ENCODE results near the gene NPTN. TPM values are rescaled to one million over a fixed set of nuclear protein-coding genes. Genes with fewer than 3 reads are reported as not detected.

Gene NPTN
- polyA plus RNA-seq, 3 donors, result 86.5 to 137 (median 88.0) TPM

DNA sequence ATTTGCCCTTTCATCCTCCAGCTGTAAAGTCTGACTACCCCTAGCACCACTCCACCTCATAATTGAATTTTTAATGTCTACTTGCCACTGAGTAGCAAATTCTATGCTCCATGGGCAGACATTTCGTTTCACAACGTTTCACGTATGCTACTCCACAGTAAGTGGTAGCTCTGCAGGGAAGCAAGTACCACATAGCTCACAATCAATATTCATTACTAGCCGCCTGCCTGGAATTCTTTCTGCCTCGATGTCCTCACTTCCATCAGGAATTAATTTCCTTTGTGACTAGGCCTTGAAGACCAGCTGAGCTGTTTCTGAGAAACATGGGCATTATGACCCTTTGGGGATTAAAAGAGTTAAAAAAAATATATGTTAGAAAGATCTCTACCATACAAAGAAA lies 15.3 kb downstream of the NPTN start:
- intact Hi-C loops (cut with micrococcal nuclease), result no loop called here
- Histone ChIP-seq H3K27me3 (ENCODE audit: control insufficient read depth in 2 of 2, insufficient read depth in 2 of 2, low read length in 2 of 2) (no peaks in the 10 kb centered on the region), H3K9ac (ENCODE audit: insufficient read depth, low read length, poor library complexity, severe bottlenecking) (no peak overlapping the region), H3K79me2 (ENCODE audit: insufficient read depth, low read length) (peaks cover 100% of the 10 kb centered on the region), H3K4me1 (ENCODE audit: control insufficient read depth in 1 of 2, insufficient read depth in 2 of 2, low read length in 2 of 2) (no peaks in the 10 kb centered on the region), H3K9me3 (replicated peaks in 1 of 2; ENCODE audit: control insufficient read depth in 1 of 2, insufficient read depth in 1 of 2, low read length in 2 of 2) (no peaks in the 10 kb centered on the region), H4K20me1 (ENCODE audit: insufficient read depth, low read length) (peaks cover 100% of the 10 kb centered on the region), H2AFZ (ENCODE audit: insufficient read depth, low read depth, low read length, poor library complexity, severe bottlenecking) (no peak overlapping the region), H3K27ac (ENCODE audit: low read depth in 1 of 2, low read length in 2 of 2) (no peak overlapping the region), H3K4me2 (replicated peaks; ENCODE audit: extremely low read depth, low read length, poor library complexity, severe bottlenecking) (no peak overlapping the region), H3K4me3 (replicated peaks in 1 of 3; ENCODE audit: low read depth in 2 of 3, low read length in 3 of 3) (no peak overlapping the region), H3K36me3 (replicated peaks in 1 of 2; ENCODE audit: control insufficient read depth in 1 of 2, insufficient read depth in 2 of 2, low read length in 2 of 2) (peaks cover 0 to 5% of the 10 kb centered on the region in 2 donors)
- peaks cover 4% of the 10 kb centered on the region in 2 donors for H3K36me3 Mint-ChIP-seq
- no peak overlapping the region for H3K27ac Mint-ChIP-seq
- H3K4me1 Mint-ChIP-seq, result peaks cover 25% of the 10 kb centered on the region
- H3K9me3 Mint-ChIP-seq, result peaks cover 0 to 2% (median 0%) of the 10 kb centered on the region in 7 donors
- 96% methylated on average over 3 of the region's 5 CpGs for WGBS (ENCODE audit: insufficient coverage)
- DNase-seq, result no peak
- no peak overlapping the region for H3K4me3 Mint-ChIP-seq
- TF ChIP-seq, protein P1, sequence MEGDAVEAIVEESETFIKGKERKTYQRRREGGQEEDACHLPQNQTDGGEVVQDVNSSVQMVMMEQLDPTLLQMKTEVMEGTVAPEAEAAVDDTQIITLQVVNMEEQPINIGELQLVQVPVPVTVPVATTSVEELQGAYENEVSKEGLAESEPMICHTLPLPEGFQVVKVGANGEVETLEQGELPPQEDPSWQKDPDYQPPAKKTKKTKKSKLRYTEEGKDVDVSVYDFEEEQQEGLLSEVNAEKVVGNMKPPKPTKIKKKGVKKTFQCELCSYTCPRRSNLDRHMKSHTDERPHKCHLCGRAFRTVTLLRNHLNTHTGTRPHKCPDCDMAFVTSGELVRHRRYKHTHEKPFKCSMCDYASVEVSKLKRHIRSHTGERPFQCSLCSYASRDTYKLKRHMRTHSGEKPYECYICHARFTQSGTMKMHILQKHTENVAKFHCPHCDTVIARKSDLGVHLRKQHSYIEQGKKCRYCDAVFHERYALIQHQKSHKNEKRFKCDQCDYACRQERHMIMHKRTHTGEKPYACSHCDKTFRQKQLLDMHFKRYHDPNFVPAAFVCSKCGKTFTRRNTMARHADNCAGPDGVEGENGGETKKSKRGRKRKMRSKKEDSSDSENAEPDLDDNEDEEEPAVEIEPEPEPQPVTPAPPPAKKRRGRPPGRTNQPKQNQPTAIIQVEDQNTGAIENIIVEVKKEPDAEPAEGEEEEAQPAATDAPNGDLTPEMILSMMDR (IDR thresholded peaks at IDR 0.05), result no peak
- H3K27me3 Mint-ChIP-seq (ENCODE audit: low read depth in 3 of 3), result no peaks in the 10 kb centered on the region

DNA sequence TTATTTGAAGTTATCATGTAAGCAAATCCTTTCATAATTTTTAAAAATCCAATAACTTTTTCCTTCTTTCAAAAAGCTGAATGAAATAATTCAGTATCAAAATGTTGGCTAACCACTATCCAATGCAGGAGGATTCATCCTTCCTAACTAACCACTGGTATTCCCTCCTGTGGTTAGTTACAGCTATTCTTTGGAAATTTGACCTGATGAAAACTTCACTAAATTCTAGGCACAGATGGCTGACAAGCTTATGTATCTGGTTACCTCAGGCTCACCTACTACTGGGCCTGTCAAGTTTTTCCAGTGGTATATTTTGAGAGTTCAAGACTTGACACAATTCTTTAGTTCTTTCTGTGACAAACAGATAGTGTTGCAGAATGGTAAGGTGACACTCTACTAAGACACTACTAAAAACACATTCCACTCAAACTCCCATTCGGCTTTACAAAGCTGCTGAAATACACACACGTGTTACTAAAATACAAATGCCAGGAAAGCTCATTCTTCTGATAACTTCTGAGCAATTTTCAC lies 15.8 kb downstream of the NPTN start:
- intact Hi-C loops (cut with micrococcal nuclease), result no loop called here
- Histone ChIP-seq H2AFZ (ENCODE audit: insufficient read depth, low read depth, low read length, poor library complexity, severe bottlenecking) (no peak overlapping the region), H4K20me1 (ENCODE audit: insufficient read depth, low read length) (peaks cover 100% of the 10 kb centered on the region), H3K4me2 (replicated peaks; ENCODE audit: extremely low read depth, low read length, poor library complexity, severe bottlenecking) (no peak overlapping the region), H3K27me3 (ENCODE audit: control insufficient read depth in 2 of 2, insufficient read depth in 2 of 2, low read length in 2 of 2) (no peaks in the 10 kb centered on the region), H3K4me3 (replicated peaks in 1 of 3; ENCODE audit: low read depth in 2 of 3, low read length in 3 of 3) (no peak overlapping the region), H3K79me2 (ENCODE audit: insufficient read depth, low read length) (peaks cover 100% of the 10 kb centered on the region), H3K9me3 (replicated peaks in 1 of 2; ENCODE audit: control insufficient read depth in 1 of 2, insufficient read depth in 1 of 2, low read length in 2 of 2) (no peaks in the 10 kb centered on the region), H3K9ac (ENCODE audit: insufficient read depth, low read length, poor library complexity, severe bottlenecking) (no peak overlapping the region), H3K4me1 (ENCODE audit: control insufficient read depth in 1 of 2, insufficient read depth in 2 of 2, low read length in 2 of 2) (no peaks in the 10 kb centered on the region), H3K27ac (ENCODE audit: low read depth in 1 of 2, low read length in 2 of 2) (no peak overlapping the region), H3K36me3 (replicated peaks in 1 of 2; ENCODE audit: control insufficient read depth in 1 of 2, insufficient read depth in 2 of 2, low read length in 2 of 2) (peaks cover 0 to 5% of the 10 kb centered on the region in 2 donors)
- H3K27ac Mint-ChIP-seq, result no peak overlapping the region
- H3K36me3 Mint-ChIP-seq, result peaks cover 4% of the 10 kb centered on the region in 2 donors
- H3K4me1 Mint-ChIP-seq, result peaks cover 28% of the 10 kb centered on the region
- WGBS (ENCODE audit: insufficient coverage), result 97% methylated on average over 2 of the region's 2 CpGs
- peaks cover 0 to 2% (median 0%) of the 10 kb centered on the region in 7 donors for H3K9me3 Mint-ChIP-seq
- H3K4me3 Mint-ChIP-seq, result no peak overlapping the region
- no peak for DNase-seq
- no peaks in the 10 kb centered on the region for H3K27me3 Mint-ChIP-seq (ENCODE audit: low read depth in 3 of 3)
- TF ChIP-seq, protein P1 (IDR thresholded peaks at IDR 0.05), result no peak

Measured in CD14-positive monocyte (primary cell).